ENCODE data around the gene SLC1A3.

Gene SLC1A3

DNA sequence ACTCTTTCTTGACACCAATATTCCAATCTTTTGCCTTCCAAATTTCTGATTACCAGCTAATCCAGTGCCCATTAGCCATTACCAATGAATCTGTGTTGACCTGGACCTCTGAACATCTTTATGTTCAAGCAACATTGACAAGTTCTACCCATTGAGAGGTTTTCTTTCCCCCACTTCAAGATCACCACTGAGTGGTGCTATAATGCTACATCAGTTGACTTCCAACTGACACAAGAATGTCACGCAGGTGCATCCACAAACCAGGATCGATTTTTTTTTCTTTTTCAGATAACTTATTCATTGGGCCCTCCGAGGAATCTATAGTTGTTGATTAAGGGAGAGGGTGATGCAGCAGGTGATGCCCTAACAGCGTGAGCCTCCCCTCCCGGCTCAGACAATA lies 102.6 kb downstream of the SLC1A3 start:
- Mint-ChIP-seq H3K4me3 (no peak overlapping the region), H3K27me3 (ENCODE audit: low read depth) (no peaks in the 10 kb centered on the region), H3K27ac (no peak overlapping the region), H3K36me3 (ENCODE audit: low read depth) (no peaks in the 10 kb centered on the region), H3K9me3 (peaks cover 5% of the 10 kb centered on the region), H3K4me1 (peaks cover 5% of the 10 kb centered on the region)
- TF ChIP-seq, protein P1, sequence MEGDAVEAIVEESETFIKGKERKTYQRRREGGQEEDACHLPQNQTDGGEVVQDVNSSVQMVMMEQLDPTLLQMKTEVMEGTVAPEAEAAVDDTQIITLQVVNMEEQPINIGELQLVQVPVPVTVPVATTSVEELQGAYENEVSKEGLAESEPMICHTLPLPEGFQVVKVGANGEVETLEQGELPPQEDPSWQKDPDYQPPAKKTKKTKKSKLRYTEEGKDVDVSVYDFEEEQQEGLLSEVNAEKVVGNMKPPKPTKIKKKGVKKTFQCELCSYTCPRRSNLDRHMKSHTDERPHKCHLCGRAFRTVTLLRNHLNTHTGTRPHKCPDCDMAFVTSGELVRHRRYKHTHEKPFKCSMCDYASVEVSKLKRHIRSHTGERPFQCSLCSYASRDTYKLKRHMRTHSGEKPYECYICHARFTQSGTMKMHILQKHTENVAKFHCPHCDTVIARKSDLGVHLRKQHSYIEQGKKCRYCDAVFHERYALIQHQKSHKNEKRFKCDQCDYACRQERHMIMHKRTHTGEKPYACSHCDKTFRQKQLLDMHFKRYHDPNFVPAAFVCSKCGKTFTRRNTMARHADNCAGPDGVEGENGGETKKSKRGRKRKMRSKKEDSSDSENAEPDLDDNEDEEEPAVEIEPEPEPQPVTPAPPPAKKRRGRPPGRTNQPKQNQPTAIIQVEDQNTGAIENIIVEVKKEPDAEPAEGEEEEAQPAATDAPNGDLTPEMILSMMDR (IDR thresholded peaks at IDR 0.05; ENCODE audit: unreplicated experiment in 3 of 3) = no peak

- Mint-ChIP-seq H3K4me1 (no peaks in the 10 kb centered on the region), H3K36me3 (ENCODE audit: low read depth) (no peaks in the 10 kb centered on the region), H3K27me3 (ENCODE audit: low read depth) (no peaks in the 10 kb centered on the region), H3K27ac (no peak overlapping the region), H3K9me3 (peaks cover 5% of the 10 kb centered on the region), H3K4me3 (no peak overlapping the region)
- TF ChIP-seq, protein P1 (IDR thresholded peaks at IDR 0.05; ENCODE audit: unreplicated experiment in 3 of 3) = no peak
These were observed 103.6 kb downstream of the SLC1A3 start for GRCh38 chr5:36710039-36710438.

DNA sequence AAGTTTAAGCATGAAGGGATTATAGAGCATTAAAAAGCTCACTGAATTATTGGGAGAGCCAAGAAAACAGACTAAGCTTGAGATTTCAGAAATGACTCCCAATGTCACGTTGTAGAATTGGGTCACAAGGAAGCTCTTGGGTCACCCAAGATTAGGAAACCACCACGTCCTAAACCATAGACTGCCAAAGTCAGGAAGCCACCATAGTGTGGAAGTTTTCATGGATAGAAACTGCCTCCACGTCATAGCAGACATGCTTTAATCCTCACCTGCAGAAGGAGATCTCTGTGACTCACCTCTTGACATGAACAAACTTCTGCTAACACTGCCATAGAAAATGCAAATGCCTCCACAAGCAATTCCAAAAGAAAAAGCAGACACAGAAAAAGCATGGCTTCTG lies 106.3 kb downstream of the SLC1A3 start:
- Mint-ChIP-seq H3K27ac (no peak overlapping the region), H3K4me1 (no peaks in the 10 kb centered on the region), H3K4me3 (no peak overlapping the region), H3K9me3 (peaks cover 5% of the 10 kb centered on the region), H3K27me3 (ENCODE audit: low read depth) (no peaks in the 10 kb centered on the region), H3K36me3 (ENCODE audit: low read depth) (no peaks in the 10 kb centered on the region)
- TF ChIP-seq, protein P1 (IDR thresholded peaks at IDR 0.05; ENCODE audit: unreplicated experiment in 3 of 3) = no peak

- H3K27me3 Mint-ChIP-seq (ENCODE audit: low read depth) = no peaks in the 10 kb centered on the region
- TF ChIP-seq, protein P1 (IDR thresholded peaks at IDR 0.05; ENCODE audit: unreplicated experiment in 3 of 3) = no peak
These were observed 107.1 kb downstream of the SLC1A3 start for GRCh38 chr5:36713541-36713940.

GRCh38 chr5:36717131-36717695 lies 110.8 kb downstream of the SLC1A3 start:
- Mint-ChIP-seq H3K36me3 (ENCODE audit: low read depth) (no peaks in the 10 kb centered on the region), H3K9me3 (no peaks in the 10 kb centered on the region), H3K4me3 (no peak overlapping the region), H3K27me3 (ENCODE audit: low read depth) (no peaks in the 10 kb centered on the region), H3K27ac (no peak overlapping the region), H3K4me1 (no peaks in the 10 kb centered on the region)
- TF ChIP-seq, protein P1 (IDR thresholded peaks at IDR 0.05; ENCODE audit: unreplicated experiment in 3 of 3) = no peak

More at GRCh38 chr5:36713541-36713940, 107.1 kb downstream of the SLC1A3 start:
- no peaks in the 10 kb centered on the region for H3K36me3 Mint-ChIP-seq (ENCODE audit: low read depth)
- no peak overlapping the region for H3K27ac Mint-ChIP-seq
- H3K4me1 Mint-ChIP-seq = no peaks in the 10 kb centered on the region
- peaks cover 2% of the 10 kb centered on the region for H3K9me3 Mint-ChIP-seq
- H3K4me3 Mint-ChIP-seq = no peak overlapping the region

DNA sequence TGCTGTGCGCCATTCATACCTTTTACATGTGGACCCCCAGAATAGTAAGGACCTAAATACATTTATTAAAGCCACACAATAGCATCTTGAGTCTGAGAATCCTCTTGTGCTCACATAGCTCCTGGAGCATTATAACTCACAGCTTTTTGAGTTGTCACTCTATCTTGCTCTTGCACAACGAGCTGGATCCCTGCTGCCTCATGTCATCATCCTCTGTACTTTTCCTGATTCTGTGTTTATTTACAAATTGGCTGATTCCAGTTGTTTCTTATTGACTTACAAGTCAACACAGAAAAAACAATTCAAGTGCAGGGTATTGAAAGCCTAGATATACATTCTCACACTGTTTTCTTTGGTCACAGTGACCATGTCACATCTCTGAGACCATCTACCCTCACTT lies 112.9 kb downstream of the SLC1A3 start:
- Mint-ChIP-seq H3K4me3 (no peak overlapping the region), H3K27ac (no peak overlapping the region), H3K27me3 (ENCODE audit: low read depth) (no peaks in the 10 kb centered on the region), H3K36me3 (ENCODE audit: low read depth) (no peaks in the 10 kb centered on the region), H3K9me3 (no peaks in the 10 kb centered on the region), H3K4me1 (no peaks in the 10 kb centered on the region)
- TF ChIP-seq, protein P1 (IDR thresholded peaks at IDR 0.05; ENCODE audit: unreplicated experiment in 3 of 3) = no peak
